Activated CD4-positive, CD25-positive, alpha-beta regulatory T cell treated with anti-CD3 and anti-CD28 coated beads, Interleukin-2, amount 50 U/mL, for 72 hours (primary cell): ENCODE results near the gene FAM53B.

Experiments used
- DNase-seq: peaks from one replicate; pipeline ENCODE4 v3.0.0; 2021

FAM53B gene

DNA sequence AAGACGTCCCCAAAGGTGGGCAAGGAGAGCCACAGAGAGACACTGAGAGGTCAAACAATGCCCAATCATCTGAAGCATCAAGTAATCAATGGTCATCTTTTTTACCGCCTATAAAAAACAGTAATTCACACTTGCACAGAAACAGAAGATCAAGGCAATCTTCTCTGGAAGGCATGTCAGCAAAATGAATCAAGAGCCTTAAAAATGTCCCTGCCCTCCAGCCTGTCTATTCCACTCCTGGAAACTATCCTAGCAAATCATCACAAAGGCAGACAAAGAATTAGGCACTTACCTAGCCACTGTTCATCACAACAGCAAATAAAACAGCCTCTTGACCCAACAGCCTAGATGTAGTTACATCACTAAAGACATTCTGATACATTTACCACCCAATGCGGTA, 48.9 kb downstream of the FAM53B start:
- DNase-seq = no peak

GRCh38 chr10:124694481-124695220, 49.5 kb downstream of the FAM53B start:
- DNase-seq = no peak

DNA sequence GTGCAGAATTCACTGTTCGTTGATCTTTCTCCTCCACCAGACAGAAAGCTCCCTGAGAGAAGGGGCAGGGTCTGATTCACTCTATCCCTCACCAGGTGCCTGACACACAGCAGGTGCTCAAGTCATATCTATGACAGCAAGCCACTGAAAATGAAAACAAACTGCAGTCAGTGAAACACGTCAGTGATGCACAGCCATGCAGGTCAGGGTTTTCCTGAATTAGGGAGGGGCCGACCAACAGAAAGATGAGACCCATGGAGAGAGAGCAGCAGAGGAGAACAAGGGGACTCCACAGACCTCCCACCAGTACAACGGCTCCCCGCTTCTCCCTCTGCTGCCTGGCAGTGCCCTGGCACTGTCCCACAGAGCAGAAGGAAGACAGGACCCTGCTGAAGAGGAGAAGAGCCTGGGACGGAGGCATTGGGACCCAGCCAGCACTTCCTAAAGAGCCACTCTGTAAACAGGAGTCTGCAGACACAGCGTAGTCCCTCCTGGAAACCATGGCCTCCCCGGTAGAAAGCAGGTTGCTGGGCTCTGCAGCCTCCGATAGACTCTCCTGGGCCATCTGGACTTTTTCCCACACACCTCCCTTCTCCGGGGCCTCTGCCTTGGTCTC, 50.3 kb downstream of the FAM53B start:
- DNase-seq = no peak

GRCh38 chr10:124693396-124693795, 50.8 kb downstream of the FAM53B start:
- no peak for DNase-seq

DNA sequence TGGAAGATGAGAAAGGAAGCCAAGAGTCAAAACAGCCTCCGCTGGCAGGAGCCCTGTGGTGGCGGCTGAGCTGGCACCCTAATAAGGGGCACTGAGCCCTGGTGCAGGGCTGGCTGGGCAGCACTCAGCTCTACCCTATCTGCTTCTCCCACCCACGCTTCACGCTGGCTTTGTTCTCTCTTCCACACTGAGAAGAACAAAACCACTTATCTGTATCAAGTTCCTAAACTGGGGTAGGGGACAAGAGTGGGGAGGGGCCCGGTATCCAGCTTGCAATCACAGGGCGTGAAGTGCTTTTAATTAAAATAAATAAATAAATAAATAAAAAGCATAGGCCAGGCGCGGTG, 52.1 kb downstream of the FAM53B start:
- DNase-seq = no peak

DNA sequence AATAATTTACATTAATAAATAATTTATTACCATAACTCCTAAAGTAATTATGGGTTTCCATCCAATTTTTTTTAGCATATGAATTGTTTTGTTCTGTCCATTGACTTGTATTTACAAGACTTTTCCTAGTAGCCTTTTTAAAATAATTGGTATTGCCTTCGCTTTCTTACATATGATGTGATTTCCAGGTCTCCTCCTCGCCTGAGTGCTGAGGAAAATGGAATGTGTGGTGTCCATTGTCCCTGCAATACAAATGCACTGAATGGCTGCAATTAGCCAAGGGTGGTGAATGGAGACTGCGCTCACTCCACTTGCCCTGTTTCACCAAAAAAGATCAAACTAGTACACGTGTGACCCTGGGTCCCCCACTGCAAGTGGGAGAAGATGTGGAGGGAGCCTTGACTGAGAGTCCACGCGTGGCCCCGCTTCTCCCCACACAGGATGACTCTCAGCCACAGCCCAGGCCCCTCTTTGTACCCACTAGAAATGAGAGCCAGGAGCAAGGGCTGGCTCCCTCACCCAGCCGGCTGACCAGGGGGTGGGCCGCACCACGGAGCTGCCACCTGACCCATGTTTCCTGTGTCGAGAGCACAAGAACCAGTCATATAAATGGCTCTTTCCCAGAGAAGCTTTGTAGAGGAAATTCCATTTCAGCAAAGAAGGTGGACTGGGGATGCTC, 52.6 kb downstream of the FAM53B start:
- DNase-seq = no peak

GRCh38 chr10:124691002-124691401, 53.2 kb downstream of the FAM53B start:
- DNase-seq = no peak

DNA sequence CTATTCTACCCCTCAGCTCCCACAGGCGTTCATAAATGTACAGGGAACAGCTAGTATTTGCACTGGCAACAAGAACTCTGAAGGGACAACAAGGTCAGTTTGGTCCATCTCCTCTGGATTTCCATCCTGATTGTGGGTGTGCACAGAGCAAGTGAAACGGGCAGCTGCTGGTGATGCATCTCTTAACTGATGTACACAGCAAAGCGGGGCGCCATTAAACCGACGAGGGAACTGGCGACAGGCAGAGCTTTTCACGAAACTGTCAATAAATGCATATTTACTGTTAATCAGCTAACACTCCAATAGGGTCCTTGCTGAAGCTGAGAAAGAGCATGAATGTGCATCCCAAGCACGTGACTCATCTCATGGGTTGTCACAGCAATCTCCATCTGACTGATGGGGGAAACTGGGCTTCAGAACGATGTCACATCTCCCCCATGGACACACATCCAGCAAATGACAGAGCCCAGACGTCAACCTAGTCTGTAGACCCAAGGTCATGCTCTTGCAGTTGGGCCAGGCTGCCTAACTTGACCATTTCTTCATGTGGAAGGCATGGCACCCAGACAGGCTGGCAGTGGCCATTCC, 54.2 kb downstream of the FAM53B start:
- no peak for DNase-seq

- DNase-seq = no peak
Measured at GRCh38 chr10:124688889-124689670, 55.1 kb downstream of the FAM53B start.

DNA sequence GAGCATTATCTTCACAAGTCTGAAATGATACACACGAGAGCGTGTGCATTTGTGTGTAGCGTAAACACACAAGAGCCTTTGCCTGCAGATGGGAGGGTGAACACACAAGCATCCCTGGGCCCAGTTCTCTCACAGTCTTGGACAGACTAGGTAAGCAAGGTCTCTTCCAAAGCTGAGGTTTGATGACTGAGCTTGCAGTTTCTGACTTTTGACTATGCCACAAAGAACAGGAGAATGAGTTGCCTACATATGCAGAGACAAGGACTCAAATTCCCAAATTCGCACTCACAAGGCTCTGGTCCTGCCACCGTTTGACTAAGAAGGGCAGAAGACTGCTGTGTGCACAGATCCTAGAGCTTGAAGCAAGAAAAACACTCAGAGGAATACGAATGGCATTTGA, 55.8 kb downstream of the FAM53B start:
- DNase-seq = no peak

DNA sequence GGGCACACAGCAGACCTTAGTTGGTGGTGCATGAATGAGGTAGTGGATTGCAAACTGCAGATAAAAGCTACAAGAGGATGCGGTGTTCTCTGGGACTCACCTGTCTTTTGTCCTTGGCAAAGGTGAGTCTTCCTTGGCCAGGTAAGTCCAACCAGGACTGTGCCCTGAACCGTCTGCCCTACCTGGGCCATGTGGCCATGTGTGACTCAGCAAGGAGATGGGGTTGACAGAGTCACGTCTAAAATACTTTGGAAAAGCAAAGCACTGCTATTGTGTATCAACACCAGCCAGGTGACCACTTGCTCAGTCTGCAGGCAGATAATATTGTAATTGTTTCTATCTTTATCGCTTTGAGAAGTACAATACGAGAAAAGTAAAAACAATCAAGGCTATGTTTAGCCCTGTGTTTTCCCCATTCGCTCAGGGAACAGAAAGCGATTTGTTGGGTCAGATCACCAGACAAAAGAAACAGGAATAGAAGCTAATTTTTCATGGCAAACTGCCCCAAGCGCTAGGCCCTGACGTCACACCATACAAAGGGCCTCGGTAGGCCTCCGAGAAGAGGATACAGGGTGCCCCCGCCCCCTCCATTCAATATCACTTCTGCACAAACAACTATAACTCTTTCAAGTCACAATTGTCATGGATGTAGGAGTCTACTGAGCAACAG, 57.3 kb downstream of the FAM53B start:
- DNase-seq = no peak

GRCh38 chr10:124685261-124685660, 58.9 kb downstream of the FAM53B start:
- DNase-seq = no peak

- DNase-seq = no peak
Measured at GRCh38 chr10:124683814-124684213, 60.4 kb downstream of the FAM53B start.

DNA sequence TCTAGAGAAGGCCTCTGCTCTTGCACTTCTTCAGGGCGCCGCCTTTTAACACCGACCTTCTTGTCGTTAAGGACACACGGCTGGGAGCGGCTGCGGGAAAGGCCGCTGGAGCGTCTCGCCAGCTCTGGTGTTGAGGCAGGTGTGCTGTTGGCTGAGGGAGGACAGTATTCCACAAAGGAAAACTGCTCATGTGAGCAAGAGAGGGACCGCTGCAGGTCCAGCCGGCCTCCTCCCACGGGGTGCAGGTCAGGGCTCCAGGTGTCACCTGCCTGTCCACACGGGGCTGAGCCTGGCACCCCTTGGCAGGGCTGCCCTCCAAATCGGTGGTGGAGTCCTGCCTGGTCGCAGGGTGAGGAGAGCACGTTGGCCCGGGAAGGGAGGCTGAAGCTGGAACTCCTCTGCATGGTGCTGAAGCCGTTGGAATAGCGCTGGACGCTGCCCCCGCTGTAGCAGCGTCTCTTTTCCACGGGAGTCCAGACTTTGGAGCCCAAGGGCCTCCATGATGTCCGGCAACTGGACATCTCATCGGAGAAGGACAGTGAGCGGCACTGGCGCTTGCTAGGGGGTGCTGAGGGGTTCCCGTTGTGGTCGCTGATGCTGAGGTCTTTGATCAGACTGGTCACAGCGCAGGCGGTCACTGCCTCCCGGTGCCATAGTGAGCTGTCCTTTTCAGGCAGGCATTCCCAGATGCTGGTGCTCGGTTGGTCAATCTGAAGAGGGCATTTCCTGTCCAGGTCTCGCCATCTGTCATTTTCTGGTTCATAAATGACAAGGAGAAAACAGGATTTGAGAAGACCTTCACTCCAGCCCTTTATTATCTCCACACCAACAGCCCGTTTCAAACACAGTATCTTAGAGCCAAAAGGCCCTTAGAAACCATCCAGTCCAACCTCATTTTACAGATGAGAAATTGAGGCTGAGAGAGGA, 62.3 kb downstream of the FAM53B start:
- DNase-seq = no peak

DNA sequence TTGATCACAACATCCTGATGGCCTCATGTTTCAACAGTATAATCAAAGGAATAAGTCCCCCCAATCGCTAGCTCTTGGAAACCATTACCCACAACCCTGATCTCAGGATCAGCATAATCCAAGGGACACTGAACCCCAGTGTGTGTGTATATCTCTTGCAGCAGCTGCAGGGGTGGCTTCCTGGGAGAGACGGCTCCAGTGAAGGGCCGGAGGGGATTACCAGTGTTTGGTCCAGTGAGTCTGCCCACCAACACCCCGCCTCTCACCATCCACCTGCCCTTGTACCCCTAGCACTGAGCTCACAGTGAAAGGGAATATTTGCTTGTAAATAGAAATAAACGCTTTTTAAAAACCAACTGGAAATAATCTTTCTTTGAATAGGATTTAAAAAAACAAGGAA, 63.1 kb downstream of the FAM53B start:
- no peak for DNase-seq

DNA sequence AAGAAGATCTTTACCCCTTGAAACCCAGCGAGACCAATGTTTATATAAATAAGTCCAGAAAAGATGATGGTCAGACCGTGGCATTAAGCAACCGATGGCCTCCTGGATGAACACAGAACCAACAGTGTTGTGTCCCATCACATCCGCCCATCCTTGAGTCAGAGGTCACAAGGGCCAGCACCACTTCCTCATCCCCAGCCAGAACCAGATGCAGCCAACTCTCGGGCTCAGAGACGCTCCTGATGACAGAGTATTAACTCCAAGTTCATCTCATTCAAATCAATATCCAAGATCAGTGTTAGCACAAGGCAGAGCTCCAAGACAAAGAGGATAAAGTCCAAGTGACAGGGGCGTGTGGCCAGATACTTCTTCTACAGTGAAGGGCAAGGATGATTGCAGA, 63.5 kb downstream of the FAM53B start:
- DNase-seq = no peak

DNA sequence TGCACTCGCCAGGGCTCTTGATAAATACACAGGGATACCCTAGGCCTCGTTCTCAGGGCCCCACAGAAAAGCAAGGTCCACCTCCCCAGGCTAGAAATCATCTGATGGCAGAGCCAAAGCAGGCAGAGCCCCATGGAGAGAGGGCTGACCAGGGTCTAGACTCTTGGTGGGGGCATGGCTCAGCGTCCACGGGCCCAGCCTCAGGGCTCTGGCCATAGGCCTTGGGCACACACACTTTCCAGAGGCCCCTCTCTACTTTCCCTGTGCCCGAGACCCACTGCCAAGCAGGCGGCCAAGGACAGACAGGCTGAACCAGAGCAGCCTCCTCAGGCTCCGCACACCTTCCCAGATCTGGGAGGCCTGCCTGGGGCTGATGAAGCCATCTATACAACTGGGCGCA, 64.8 kb downstream of the FAM53B start:
- DNase-seq = no peak

- no peak for DNase-seq
Measured at GRCh38 chr10:124678557-124679240, 65.5 kb downstream of the FAM53B start.

DNA sequence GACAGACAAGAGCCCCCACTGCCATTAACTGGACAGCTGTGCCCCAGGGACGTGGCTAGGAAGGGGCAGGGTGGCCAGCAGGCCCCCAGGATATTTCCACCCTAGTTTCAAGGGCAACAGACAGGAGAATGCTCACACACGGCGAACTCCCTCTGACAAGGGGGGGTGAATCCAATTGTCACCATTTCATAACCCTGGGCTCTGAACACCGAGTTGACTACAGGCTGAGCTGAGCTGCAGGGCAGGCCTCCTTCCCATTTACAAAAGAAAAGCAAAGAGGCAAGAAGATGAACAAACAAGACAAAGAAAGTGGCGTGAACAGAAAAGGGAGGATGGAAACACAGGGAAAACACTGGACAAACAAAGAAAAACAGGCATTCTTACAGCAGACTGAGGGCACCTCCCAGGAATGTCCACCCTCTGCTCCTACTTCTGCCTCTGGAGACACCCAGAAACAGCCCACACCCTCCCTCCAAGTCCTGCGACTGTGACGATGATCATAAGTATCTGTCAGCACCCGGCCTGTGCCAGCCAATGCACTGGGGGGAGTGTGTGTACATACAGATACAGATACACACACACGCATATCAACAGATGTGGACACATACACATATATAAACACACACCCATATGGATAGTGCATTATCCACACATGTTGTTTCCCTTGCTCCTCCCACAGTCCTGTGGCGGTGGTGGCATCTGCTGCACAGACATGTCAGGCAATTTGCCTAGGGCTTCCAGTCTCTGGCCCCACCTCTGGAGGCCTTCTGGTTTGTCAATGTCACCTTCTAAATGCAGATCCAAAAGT, 66.2 kb downstream of the FAM53B start:
- DNase-seq = no peak

- DNase-seq = no peak
Measured at GRCh38 chr10:124677293-124677699, 66.9 kb downstream of the FAM53B start.
